Body of pancreas (tissue), 4 donors: Measurements from ENCODE around the gene ENPP6.

Experiments
- POLR2A ChIP-seq, 3 donors: fragments of 450-650 bp; IDR thresholded peaks; one replicate each; pipeline ENCODE4 v1.6.1; 2016; ENCODE audit warnings: antibody characterized with exemption in 3 of 3, mild to moderate bottlenecking in 2 of 3
- TF ChIP-seq, protein P1 (sequence below), 7 experiments: fragments of 450-650 bp in 4 of 7; fragments of 200-600 bp in 3 of 7; sonication (generic) in 3 of 7; IDR thresholded peaks; one replicate each; pipeline ENCODE4 v1.5.1; 2016 to 2019; ENCODE audit warnings: antibody characterized with exemption in 7 of 7

DNA sequence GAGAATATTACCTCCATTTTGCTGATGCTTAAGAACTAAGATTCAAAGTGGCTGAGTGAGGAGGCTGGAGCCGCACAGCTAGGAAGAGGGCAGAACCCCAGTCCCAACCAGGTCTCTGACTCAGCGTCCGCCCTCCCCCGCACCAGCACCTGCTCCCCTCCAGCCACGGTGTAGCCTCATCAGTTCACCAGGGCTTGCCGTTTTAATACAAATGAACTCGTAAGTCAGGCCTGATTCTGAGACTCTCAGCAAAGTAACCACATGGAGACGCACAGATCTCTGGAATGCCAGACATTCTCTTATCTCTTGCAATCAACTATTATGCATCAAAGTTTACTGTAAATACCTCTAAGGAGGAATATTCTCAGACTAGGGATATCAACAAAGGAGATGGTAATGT lies 52.4 kb downstream of the ENPP6 start:
- TF ChIP-seq POLR2A (IDR thresholded peaks at IDR 0.05): no peak
- TF ChIP-seq, protein P1, sequence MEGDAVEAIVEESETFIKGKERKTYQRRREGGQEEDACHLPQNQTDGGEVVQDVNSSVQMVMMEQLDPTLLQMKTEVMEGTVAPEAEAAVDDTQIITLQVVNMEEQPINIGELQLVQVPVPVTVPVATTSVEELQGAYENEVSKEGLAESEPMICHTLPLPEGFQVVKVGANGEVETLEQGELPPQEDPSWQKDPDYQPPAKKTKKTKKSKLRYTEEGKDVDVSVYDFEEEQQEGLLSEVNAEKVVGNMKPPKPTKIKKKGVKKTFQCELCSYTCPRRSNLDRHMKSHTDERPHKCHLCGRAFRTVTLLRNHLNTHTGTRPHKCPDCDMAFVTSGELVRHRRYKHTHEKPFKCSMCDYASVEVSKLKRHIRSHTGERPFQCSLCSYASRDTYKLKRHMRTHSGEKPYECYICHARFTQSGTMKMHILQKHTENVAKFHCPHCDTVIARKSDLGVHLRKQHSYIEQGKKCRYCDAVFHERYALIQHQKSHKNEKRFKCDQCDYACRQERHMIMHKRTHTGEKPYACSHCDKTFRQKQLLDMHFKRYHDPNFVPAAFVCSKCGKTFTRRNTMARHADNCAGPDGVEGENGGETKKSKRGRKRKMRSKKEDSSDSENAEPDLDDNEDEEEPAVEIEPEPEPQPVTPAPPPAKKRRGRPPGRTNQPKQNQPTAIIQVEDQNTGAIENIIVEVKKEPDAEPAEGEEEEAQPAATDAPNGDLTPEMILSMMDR (IDR thresholded peaks at IDR 0.05): no peak
